Smooth muscle cell (in vitro differentiated cells): ENCODE results near the gene XRN2. TPM values are rescaled to one million over a fixed set of nuclear protein-coding genes. Genes with fewer than 3 reads are reported as not detected.
A peak's percentile ranks its signal among the peaks of the same experiment; 100 is the strongest.

Source experiments
- DNase-seq: peaks from one replicate; lab custom pipeline; 2025; ENCODE audit not compliant: unreplicated experiment; lab: John Stamatoyannopoulos, UW
- H2AFZ ChIP-seq: fragments of 200-600 bp; sonication (generic); 2 replicates; pipeline ENCODE4 v1.6.0; 2016; ENCODE audit warnings: antibody characterized with exemption, low read depth, mild to moderate bottlenecking
- H3F3A ChIP-seq: fragments of 200-600 bp; sonication (generic); 2 replicates; pipeline ENCODE4 v1.6.0; 2017; ENCODE audit warnings: antibody characterized with exemption, low read depth
- H3K27ac ChIP-seq: fragments of 200-600 bp; sonication (generic); 2 replicates; pipeline ENCODE4 v1.5.1; 2016; ENCODE audit warnings: low read depth, mild to moderate bottlenecking
- H3K27me3 ChIP-seq: fragments of 200-600 bp; sonication (generic); 2 replicates; pipeline ENCODE4 v1.6.1; 2016; ENCODE audit warnings: low read depth, mild to moderate bottlenecking
- H3K36me3 ChIP-seq: fragments of 200-600 bp; sonication (generic); 2 replicates; pipeline ENCODE4 v1.5.1; 2016; ENCODE audit warnings: low read depth
- H3K4me1 ChIP-seq: fragments of 200-600 bp; sonication (generic); 2 replicates; pipeline ENCODE4 v1.5.1; 2016; ENCODE audit warnings: low read depth
- H3K4me2 ChIP-seq: fragments of 200-600 bp; sonication (generic); 2 replicates; pipeline ENCODE4 v1.6.0; 2016; ENCODE audit warnings: mild to moderate bottlenecking
- H3K4me3 ChIP-seq: fragments of 200-600 bp; sonication (generic); 2 replicates; pipeline ENCODE4 v1.5.1; 2016; ENCODE audit warnings: mild to moderate bottlenecking
- H3K79me2 ChIP-seq: fragments of 200-600 bp; sonication (generic); 2 replicates; pipeline ENCODE4 v1.6.0; 2016; ENCODE audit warnings: low read depth, mild to moderate bottlenecking
- H3K9ac ChIP-seq: fragments of 200-600 bp; sonication (generic); 2 replicates; pipeline ENCODE4 v1.6.0; 2016; ENCODE audit warnings: low read depth
- H3K9me3 ChIP-seq: fragments of 200-600 bp; sonication (generic); replicated peaks from 2 replicates; pipeline ENCODE4 v1.5.1; 2016; ENCODE audit warnings: low read depth
- H4K20me1 ChIP-seq: fragments of 200-600 bp; sonication (generic); 2 replicates; pipeline ENCODE4 v1.6.0; 2016; ENCODE audit warnings: low read depth
- WGBS: methylation state at CpG from one replicate; pipeline ENCODE4 v1.1.7; 2016; ENCODE audit warnings: low lambda C conversion rate; 5-methylcytosine and 5-hydroxymethylcytosine counted together
- polyA plus RNA-seq: library from polyadenylated mRNA; unstranded; fragments of >200 nt; fragmentation: Nextera tagmentation; extraction: Ambion mirVana; gene quantifications from 2 replicates; pipeline ENCODE4 v1.2.1, GENCODE V29; 2016
- total RNA-seq: library from RNA; depleted of rRNA; stranded (reverse); fragments of >200 nt; gene quantifications from 2 replicates; pipeline ENCODE4 v1.2.3, GENCODE V29; 2014
- TF ChIP-seq, protein P1 (sequence below): fragments of 200-600 bp; sonication (generic); IDR thresholded peaks from 2 replicates; pipeline ENCODE4 v1.5.1; 2017; ENCODE audit warnings: borderline replicate concordance, mild to moderate bottlenecking, antibody characterized with exemption; ENCODE audit not compliant: insufficient read depth, poor library complexity, severe bottlenecking

XRN2 gene
- total and polyA plus RNA-seq, 2 experiments from 2014 or later: 43.4 to 83.7 TPM

- Histone ChIP-seq H3F3A (peaks cover 2% of the 10 kb centered on the region), H3K9ac (no peak overlapping the region), H3K4me3 (no peak overlapping the region), H4K20me1 (peaks cover 55% of the 10 kb centered on the region), H3K79me2 (no peaks in the 10 kb centered on the region), H2AFZ (no peak overlapping the region), H3K4me1 (peaks cover 6% of the 10 kb centered on the region), H3K9me3 (no peaks in the 10 kb centered on the region), H3K36me3 (no peaks in the 10 kb centered on the region), H3K27ac (no peak overlapping the region), H3K27me3 (peaks cover 59% of the 10 kb centered on the region), H3K4me2 (no peak overlapping the region)
- no peak for DNase-seq
- WGBS: 100% methylated on average over 1 of the region's 1 CpG
- TF ChIP-seq, protein P1, sequence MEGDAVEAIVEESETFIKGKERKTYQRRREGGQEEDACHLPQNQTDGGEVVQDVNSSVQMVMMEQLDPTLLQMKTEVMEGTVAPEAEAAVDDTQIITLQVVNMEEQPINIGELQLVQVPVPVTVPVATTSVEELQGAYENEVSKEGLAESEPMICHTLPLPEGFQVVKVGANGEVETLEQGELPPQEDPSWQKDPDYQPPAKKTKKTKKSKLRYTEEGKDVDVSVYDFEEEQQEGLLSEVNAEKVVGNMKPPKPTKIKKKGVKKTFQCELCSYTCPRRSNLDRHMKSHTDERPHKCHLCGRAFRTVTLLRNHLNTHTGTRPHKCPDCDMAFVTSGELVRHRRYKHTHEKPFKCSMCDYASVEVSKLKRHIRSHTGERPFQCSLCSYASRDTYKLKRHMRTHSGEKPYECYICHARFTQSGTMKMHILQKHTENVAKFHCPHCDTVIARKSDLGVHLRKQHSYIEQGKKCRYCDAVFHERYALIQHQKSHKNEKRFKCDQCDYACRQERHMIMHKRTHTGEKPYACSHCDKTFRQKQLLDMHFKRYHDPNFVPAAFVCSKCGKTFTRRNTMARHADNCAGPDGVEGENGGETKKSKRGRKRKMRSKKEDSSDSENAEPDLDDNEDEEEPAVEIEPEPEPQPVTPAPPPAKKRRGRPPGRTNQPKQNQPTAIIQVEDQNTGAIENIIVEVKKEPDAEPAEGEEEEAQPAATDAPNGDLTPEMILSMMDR: no peak
Measured at GRCh38 chr20:21388566-21388965, 85.4 kb downstream of the XRN2 start.

DNA sequence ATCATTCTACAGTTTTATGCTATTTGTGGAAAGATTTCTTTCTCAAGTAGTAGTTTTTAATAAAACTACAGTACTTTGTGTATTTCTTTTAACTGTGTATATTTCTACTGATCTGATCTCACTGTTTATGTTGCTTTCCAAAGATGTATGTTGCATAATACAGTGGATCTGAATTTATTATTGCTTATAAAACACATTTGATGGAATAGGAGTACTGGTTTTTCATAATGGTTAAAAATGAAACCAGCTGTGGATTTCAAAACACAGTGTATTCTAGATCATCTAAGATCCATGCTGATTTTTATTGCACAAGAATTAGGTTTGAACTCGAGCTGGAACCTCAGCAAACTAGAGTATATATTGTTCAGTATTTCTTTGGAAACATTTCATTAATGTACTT, 86.2 kb downstream of the XRN2 start:
- WGBS: 4% methylated on average over 1 of the region's 1 CpG
- H4K20me1 ChIP-seq: peaks cover 55% of the 10 kb centered on the region

DNA sequence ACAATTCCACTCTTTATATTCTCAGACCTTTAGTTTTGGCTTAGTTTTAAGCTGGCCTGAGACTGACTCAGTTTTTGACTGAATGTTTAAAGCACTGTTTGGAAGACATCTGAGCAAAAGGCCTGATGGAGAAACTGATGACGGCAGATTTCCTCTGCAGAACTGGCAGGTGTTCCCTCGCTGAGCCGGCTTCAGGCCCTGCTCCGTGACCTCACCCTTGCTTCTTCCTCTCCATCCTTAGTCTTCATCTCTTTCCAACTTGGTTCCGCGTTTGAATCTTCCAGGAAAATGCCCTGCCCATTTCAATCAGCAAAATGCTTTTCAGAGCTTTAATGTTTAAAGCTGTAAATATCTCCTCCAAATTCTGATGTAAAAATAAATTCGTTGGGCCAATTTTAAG, 87.6 kb downstream of the XRN2 start:
- H3K9ac ChIP-seq: no peak overlapping the region
- peaks cover 2% of the 10 kb centered on the region for H3F3A ChIP-seq
- no peak overlapping the region for H2AFZ ChIP-seq
- no peak overlapping the region for H3K27ac ChIP-seq
- no peaks in the 10 kb centered on the region for H3K36me3 ChIP-seq
- H3K4me2 ChIP-seq: no peak overlapping the region
- DNase-seq: no peak
- WGBS: 43% methylated on average over 7 of the region's 7 CpGs
- H4K20me1 ChIP-seq: peaks cover 46% of the 10 kb centered on the region
- peaks cover 81% of the 10 kb centered on the region for H3K27me3 ChIP-seq
- TF ChIP-seq, protein P1: no peak
- peaks cover 6% of the 10 kb centered on the region for H3K4me1 ChIP-seq
- H3K79me2 ChIP-seq: no peaks in the 10 kb centered on the region
- H3K4me3 ChIP-seq: no peak overlapping the region
- no peaks in the 10 kb centered on the region for H3K9me3 ChIP-seq

More for the DNA sequence above, 86.2 kb downstream of the XRN2 start:
- no peak for DNase-seq
- no peak overlapping the region for H3K4me3 ChIP-seq
- H3K9me3 ChIP-seq: no peaks in the 10 kb centered on the region
- TF ChIP-seq, protein P1: no peak
- H3K4me2 ChIP-seq: no peak overlapping the region
- H2AFZ ChIP-seq: no peak overlapping the region
- no peaks in the 10 kb centered on the region for H3K79me2 ChIP-seq
- H3K27me3 ChIP-seq: peaks cover 67% of the 10 kb centered on the region
- H3K4me1 ChIP-seq: peaks cover 6% of the 10 kb centered on the region
- no peak overlapping the region for H3K9ac ChIP-seq
- H3K27ac ChIP-seq: no peak overlapping the region
- H3F3A ChIP-seq: peaks cover 2% of the 10 kb centered on the region
- no peaks in the 10 kb centered on the region for H3K36me3 ChIP-seq

DNA sequence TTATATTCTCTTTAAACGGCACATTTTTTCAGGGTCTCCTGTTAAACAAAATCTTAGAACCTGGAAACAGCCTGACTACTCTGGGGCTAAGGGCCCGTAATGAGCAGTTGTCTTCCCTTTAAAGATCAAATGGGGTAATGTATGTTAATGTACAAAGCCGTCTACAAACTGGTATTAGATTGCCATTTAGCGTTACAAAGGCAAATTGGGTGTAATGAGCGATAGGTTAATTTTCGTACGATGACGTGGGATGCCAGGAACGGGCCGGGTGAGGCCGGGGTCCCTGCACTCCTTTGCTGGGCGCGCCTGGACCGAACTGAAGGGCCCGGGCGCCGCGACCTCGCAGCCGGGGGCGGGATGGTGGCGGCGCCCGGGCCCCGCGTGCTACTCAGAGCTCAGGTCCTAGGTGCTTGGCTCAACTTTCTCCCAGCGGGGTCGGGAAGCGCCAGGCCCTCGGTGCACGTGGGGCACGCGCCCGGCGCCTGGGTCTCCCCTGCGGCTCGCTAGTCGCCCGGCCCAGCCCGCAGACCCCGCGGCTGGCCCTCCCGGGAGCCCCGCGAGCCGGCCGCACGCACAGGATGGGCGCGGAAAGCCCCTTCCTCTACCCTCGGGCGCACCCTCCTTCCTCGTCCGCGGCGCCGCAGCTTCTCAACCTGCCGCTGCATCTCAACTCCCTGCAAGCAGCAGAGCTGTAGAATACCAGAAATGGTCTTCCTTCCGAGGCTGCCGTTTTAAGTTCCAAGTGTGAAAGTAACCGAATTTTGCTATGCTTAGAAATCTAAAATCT, 88.2 kb downstream of the XRN2 start:
- peaks cover 2% of the 10 kb centered on the region for H3F3A ChIP-seq
- peak overlapping the region; percentile 77 for H3K4me2 ChIP-seq
- H3K79me2 ChIP-seq: no peaks in the 10 kb centered on the region
- H3K36me3 ChIP-seq: no peaks in the 10 kb centered on the region
- peaks cover 40% of the 10 kb centered on the region for H4K20me1 ChIP-seq
- no peaks in the 10 kb centered on the region for H3K9me3 ChIP-seq
- no peak for DNase-seq
- no peak overlapping the region for H3K27ac ChIP-seq
- TF ChIP-seq, protein P1: no peak
- H2AFZ ChIP-seq: no peak overlapping the region
- peaks cover 87% of the 10 kb centered on the region for H3K27me3 ChIP-seq
- 5% methylated on average over 60 of the region's 61 CpGs for WGBS
- H3K9ac ChIP-seq: no peak overlapping the region
- no peak overlapping the region for H3K4me3 ChIP-seq
- peaks cover 6% of the 10 kb centered on the region for H3K4me1 ChIP-seq
